Breast epithelium (tissue), 4 donors: Measurements from ENCODE around the gene BBS9. TPM values are rescaled to one million over a fixed set of nuclear protein-coding genes. Genes with fewer than 3 reads are reported as not detected.

Source experiments
- DNase-seq, 2 donors: peaks; one replicate each; pipeline ENCODE4 v3.0.0-alpha.2; 2019; ENCODE audit warnings: low spot score in 2 of 2
- H3K27ac ChIP-seq, 2 donors: fragments of 200-600 bp; sonication (generic) in 1 of 2; one replicate each; pipeline ENCODE4 v1.5.1; 2016 to 2019; ENCODE audit warnings: mild to moderate bottlenecking in 1 of 2
- H3K27me3 ChIP-seq, 2 donors: fragments of 200-600 bp; sonication (generic) in 1 of 2; one replicate each; pipeline versions ENCODE4 v1.5.1 to v1.6.0; 2017 to 2019; ENCODE audit warnings: control low read depth in 1 of 2, mild to moderate bottlenecking in 1 of 2
- H3K36me3 ChIP-seq: fragments of 200-600 bp; one replicate; pipeline ENCODE4 v1.5.1; 2019
- H3K4me1 ChIP-seq, 2 donors: fragments of 200-600 bp; sonication (generic); one replicate each; pipeline ENCODE4 v1.5.1; 2016 to 2019; ENCODE audit warnings: control low read depth in 1 of 2
- H3K4me3 ChIP-seq, 3 donors: fragments of 200-600 bp; sonication (generic); 1 replicate in 2 of 3; 2 replicates in 1 of 3; pipeline ENCODE4 v1.5.1; 2016 to 2019; ENCODE audit warnings: mild to moderate bottlenecking in 3 of 3, moderate library complexity in 2 of 3
- H3K9me3 ChIP-seq, 2 donors: fragments of 200-600 bp; sonication (generic) in 1 of 2; one replicate each; pipeline ENCODE4 v1.5.1; 2016 to 2019; ENCODE audit warnings: control low read depth in 1 of 2
- POLR2A ChIP-seq: fragments of 450-650 bp; IDR thresholded peaks from one replicate; pipeline ENCODE4 v1.6.1; 2016; ENCODE audit warnings: antibody characterized with exemption, mild to moderate bottlenecking, moderate library complexity
- POLR2AphosphoS5 ChIP-seq, 3 donors: sonication (generic); formaldehyde crosslinking; IDR thresholded peaks; one replicate each; pipeline ENCODE4 v1.6.1; 2017; ENCODE audit warnings: antibody characterized with exemption in 3 of 3
- intact Hi-C: fragments of 100-400 bp; cut with DNase I; formaldehyde crosslinking; loops from one replicate; pipeline ENCODE4 v1.15.1; 2023; ENCODE audit warnings: low total_unique reads
- total RNA-seq, 3 donors: library from RNA; depleted of rRNA; stranded (reverse); fragments of >200 nt; gene quantifications; one replicate each; pipeline ENCODE4 v1.1.0, GENCODE V29; 2016
- TF ChIP-seq, protein P1 (sequence below), 3 donors: fragments of 450-650 bp; IDR thresholded peaks; one replicate each; pipeline ENCODE4 v1.5.1; 2016 to 2017; ENCODE audit warnings: antibody characterized with exemption in 3 of 3, mild to moderate bottlenecking in 3 of 3, moderate library complexity in 3 of 3

BBS9 gene
- total RNA-seq = 10 to 100 TPM; 27.4 to 49.5 (median 43.6) TPM

GRCh38 chr7:33128990-33129805 is at the start of gene BBS9:
Gene BBS9, plus strand, starts transcription at chr7:33129564. Its CDS starts 16,689 bp downstream, at chr7:33146253.
- no peaks in the 10 kb centered on the region for H3K27me3 ChIP-seq
- intact Hi-C loops = no loop called here
- TF ChIP-seq POLR2AphosphoS5 (IDR thresholded peaks at IDR 0.05) (peak; percentile 12 to 40 (median 22)), POLR2A (peak; percentile 27)
- TF ChIP-seq, protein P1, sequence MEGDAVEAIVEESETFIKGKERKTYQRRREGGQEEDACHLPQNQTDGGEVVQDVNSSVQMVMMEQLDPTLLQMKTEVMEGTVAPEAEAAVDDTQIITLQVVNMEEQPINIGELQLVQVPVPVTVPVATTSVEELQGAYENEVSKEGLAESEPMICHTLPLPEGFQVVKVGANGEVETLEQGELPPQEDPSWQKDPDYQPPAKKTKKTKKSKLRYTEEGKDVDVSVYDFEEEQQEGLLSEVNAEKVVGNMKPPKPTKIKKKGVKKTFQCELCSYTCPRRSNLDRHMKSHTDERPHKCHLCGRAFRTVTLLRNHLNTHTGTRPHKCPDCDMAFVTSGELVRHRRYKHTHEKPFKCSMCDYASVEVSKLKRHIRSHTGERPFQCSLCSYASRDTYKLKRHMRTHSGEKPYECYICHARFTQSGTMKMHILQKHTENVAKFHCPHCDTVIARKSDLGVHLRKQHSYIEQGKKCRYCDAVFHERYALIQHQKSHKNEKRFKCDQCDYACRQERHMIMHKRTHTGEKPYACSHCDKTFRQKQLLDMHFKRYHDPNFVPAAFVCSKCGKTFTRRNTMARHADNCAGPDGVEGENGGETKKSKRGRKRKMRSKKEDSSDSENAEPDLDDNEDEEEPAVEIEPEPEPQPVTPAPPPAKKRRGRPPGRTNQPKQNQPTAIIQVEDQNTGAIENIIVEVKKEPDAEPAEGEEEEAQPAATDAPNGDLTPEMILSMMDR (IDR thresholded peaks at IDR 0.05) = no peak
- peak within 1 kb of the TSS; percentile 65 to 83 (median 76) for H3K4me3 ChIP-seq
- H3K9me3 ChIP-seq = no peaks in the 10 kb centered on the region
- H3K27ac ChIP-seq = peak within 1 kb of the TSS; percentile 85 to 90
- no peaks in the 10 kb centered on the region for H3K4me1 ChIP-seq
- peak; percentile 90 to 91 for DNase-seq
- no peaks in the 10 kb centered on the region for H3K36me3 ChIP-seq

GRCh38 chr7:33079763-33080690 is 49.3 kb upstream of the BBS9 start:
- H3K36me3 ChIP-seq = no peaks in the 10 kb centered on the region
- no peaks in the 10 kb centered on the region for H3K4me1 ChIP-seq
- no peak overlapping the region for H3K4me3 ChIP-seq
- no peak for DNase-seq
- no peak overlapping the region for H3K27ac ChIP-seq
- intact Hi-C loops = no loop called here
- H3K27me3 ChIP-seq = no peaks in the 10 kb centered on the region
- H3K9me3 ChIP-seq = no peaks in the 10 kb centered on the region
- TF ChIP-seq, protein P1 (IDR thresholded peaks at IDR 0.05) = no peak
- no peak for TF ChIP-seq POLR2AphosphoS5 (IDR thresholded peaks at IDR 0.05)
- TF ChIP-seq POLR2A = no peak

GRCh38 chr7:33087356-33087755 is 42.0 kb upstream of the BBS9 start:
- intact Hi-C loops = no loop called here
- Histone ChIP-seq H3K27ac (no peak overlapping the region), H3K27me3 (no peaks in the 10 kb centered on the region)

GRCh38 chr7:33087858-33088257 is 41.5 kb upstream of the BBS9 start:
- no peaks in the 10 kb centered on the region for H3K36me3 ChIP-seq
- no peaks in the 10 kb centered on the region for H3K9me3 ChIP-seq
- TF ChIP-seq POLR2A (no peak), POLR2AphosphoS5 (IDR thresholded peaks at IDR 0.05) (no peak)
- no peak for DNase-seq
- no peaks in the 10 kb centered on the region for H3K4me1 ChIP-seq
- intact Hi-C loops = no loop called here
- H3K27me3 ChIP-seq = no peaks in the 10 kb centered on the region
- no peak overlapping the region for H3K4me3 ChIP-seq
- no peak overlapping the region for H3K27ac ChIP-seq

More at GRCh38 chr7:33087356-33087755, 42.0 kb upstream of the BBS9 start:
- Histone ChIP-seq H3K4me1 (no peaks in the 10 kb centered on the region), H3K36me3 (no peaks in the 10 kb centered on the region), H3K9me3 (no peaks in the 10 kb centered on the region), H3K4me3 (no peak overlapping the region)
- TF ChIP-seq POLR2A (no peak), POLR2AphosphoS5 (IDR thresholded peaks at IDR 0.05) (no peak)
- TF ChIP-seq, protein P1 (IDR thresholded peaks at IDR 0.05) = no peak
- DNase-seq = no peak

DNA sequence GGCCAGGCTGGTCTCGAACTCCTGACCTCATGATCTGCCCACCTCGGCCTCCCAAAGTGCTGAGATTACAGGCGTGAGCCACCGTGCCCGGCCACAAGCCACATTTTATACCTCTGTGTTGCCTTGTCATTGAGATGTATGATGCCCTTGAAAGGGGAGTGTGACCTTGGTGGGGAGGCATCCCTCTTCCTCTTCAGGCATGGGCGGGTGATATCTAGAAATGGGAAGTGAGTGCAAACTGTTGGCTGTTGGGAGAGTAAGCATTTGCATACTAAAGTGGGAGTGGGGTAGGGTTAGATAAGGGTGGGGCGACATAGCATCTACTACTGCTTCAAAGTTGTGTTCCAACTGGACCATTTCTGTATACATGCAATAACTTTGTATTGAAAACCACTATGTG is 40.2 kb upstream of the BBS9 start:
- TF ChIP-seq POLR2AphosphoS5 (IDR thresholded peaks at IDR 0.05) (no peak), POLR2A (no peak)
- TF ChIP-seq, protein P1 (IDR thresholded peaks at IDR 0.05) = no peak
- H3K4me1 ChIP-seq = no peaks in the 10 kb centered on the region
- DNase-seq = no peak

More for the DNA sequence above, 40.2 kb upstream of the BBS9 start:
- Histone ChIP-seq H3K4me3 (no peak overlapping the region), H3K27me3 (no peaks in the 10 kb centered on the region), H3K36me3 (peaks cover 3% of the 10 kb centered on the region), H3K9me3 (no peaks in the 10 kb centered on the region), H3K27ac (no peak overlapping the region)
- intact Hi-C loops = no loop called here
